Suprapubic skin (tissue), 4 donors: ENCODE results near the gene MDM1. TPM values are rescaled to one million over a fixed set of nuclear protein-coding genes. Genes with fewer than 3 reads are reported as not detected.

Experiments used
- DNase-seq, 2 donors: peaks; one replicate each; pipeline ENCODE4 v3.0.0-alpha.2; 2019; ENCODE audit warnings: low spot score in 2 of 2
- H3K27ac ChIP-seq: fragments of 200-600 bp; sonication (generic); one replicate; pipeline ENCODE4 v1.5.1; 2019
- H3K27me3 ChIP-seq: fragments of 200-600 bp; sonication (generic); one replicate; pipeline ENCODE4 v1.5.1; 2019
- H3K36me3 ChIP-seq: fragments of 200-600 bp; sonication (generic); one replicate; pipeline ENCODE4 v1.5.1; 2019
- H3K4me1 ChIP-seq: fragments of 200-600 bp; sonication (generic); one replicate; pipeline ENCODE4 v1.5.1; 2019
- H3K4me3 ChIP-seq: fragments of 200-600 bp; sonication (generic); one replicate; pipeline ENCODE4 v1.5.1; 2019; ENCODE audit warnings: mild to moderate bottlenecking
- H3K9me3 ChIP-seq: fragments of 200-600 bp; sonication (generic); one replicate; pipeline ENCODE4 v1.5.1; 2019
- EP300 ChIP-seq: sonication (generic); formaldehyde crosslinking; IDR thresholded peaks from one replicate; pipeline ENCODE4 v1.6.1; 2017; ENCODE audit warnings: antibody characterized with exemption
- POLR2A ChIP-seq, 2 donors: fragments of 450-650 bp; IDR thresholded peaks; one replicate each; pipeline ENCODE4 v1.6.1; 2017; ENCODE audit warnings: antibody characterized with exemption in 2 of 2, mild to moderate bottlenecking in 2 of 2, moderate library complexity in 2 of 2
- POLR2AphosphoS5 ChIP-seq, 3 donors: sonication (generic); formaldehyde crosslinking; IDR thresholded peaks; one replicate each; pipeline ENCODE4 v1.6.1; 2017; ENCODE audit warnings: antibody characterized with exemption in 3 of 3
- WGBS: methylation state at CpG from one replicate; pipeline ENCODE4 v1.1.5; 2018; 5-methylcytosine and 5-hydroxymethylcytosine counted together
- total RNA-seq, 4 donors: library from RNA; depleted of rRNA; stranded (reverse); fragments of >200 nt; gene quantifications; one replicate each; pipeline ENCODE4 v1.1.0, GENCODE V29; 2016
- TF ChIP-seq, protein P1 (sequence below), 2 donors: fragments of 200-600 bp in 1 of 2; fragments of 450-650 bp in 1 of 2; sonication (generic) in 1 of 2; IDR thresholded peaks; one replicate each; pipeline ENCODE4 v1.5.1; 2016 to 2019; ENCODE audit warnings: antibody characterized with exemption in 2 of 2, mild to moderate bottlenecking in 1 of 2, moderate library complexity in 1 of 2

Gene MDM1
- total RNA-seq, 4 donors from 2014 or later, result 4.1 to 10.2 (median 7.0) TPM

DNA sequence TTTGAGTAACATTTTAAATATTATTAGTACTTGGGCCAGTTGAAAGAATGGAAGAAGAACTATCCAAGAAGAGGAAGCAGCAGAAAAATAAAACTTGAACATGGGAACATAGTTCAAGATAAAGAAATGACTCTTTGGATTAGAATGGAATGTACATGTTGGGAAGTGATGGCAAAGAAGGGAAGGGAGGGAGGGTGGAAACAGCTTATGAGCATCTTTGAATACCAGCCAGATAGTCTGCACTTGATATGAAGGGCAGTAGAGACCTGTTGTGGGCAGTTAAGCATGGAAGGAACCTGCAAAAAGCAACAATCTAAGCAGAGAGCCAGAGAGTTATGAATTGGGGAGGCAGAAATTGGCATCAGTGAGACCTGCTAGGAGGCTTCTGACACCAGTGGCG is 68.8 kb downstream of the MDM1 start:
- Histone ChIP-seq H3K4me1 (no peaks in the 10 kb centered on the region), H3K36me3 (no peaks in the 10 kb centered on the region), H3K4me3 (no peak overlapping the region), H3K27me3 (peaks cover 4% of the 10 kb centered on the region), H3K9me3 (no peaks in the 10 kb centered on the region), H3K27ac (no peak overlapping the region)
- WGBS, result 93% methylated on average over 1 of the region's 1 CpG
- TF ChIP-seq POLR2A (IDR thresholded peaks at IDR 0.05) (no peak), POLR2AphosphoS5 (IDR thresholded peaks at IDR 0.05) (no peak), EP300 (no peak)
- TF ChIP-seq, protein P1, sequence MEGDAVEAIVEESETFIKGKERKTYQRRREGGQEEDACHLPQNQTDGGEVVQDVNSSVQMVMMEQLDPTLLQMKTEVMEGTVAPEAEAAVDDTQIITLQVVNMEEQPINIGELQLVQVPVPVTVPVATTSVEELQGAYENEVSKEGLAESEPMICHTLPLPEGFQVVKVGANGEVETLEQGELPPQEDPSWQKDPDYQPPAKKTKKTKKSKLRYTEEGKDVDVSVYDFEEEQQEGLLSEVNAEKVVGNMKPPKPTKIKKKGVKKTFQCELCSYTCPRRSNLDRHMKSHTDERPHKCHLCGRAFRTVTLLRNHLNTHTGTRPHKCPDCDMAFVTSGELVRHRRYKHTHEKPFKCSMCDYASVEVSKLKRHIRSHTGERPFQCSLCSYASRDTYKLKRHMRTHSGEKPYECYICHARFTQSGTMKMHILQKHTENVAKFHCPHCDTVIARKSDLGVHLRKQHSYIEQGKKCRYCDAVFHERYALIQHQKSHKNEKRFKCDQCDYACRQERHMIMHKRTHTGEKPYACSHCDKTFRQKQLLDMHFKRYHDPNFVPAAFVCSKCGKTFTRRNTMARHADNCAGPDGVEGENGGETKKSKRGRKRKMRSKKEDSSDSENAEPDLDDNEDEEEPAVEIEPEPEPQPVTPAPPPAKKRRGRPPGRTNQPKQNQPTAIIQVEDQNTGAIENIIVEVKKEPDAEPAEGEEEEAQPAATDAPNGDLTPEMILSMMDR (IDR thresholded peaks at IDR 0.05), result no peak
- DNase-seq, result no peak

- no peaks in the 10 kb centered on the region for H3K9me3 ChIP-seq
- H3K36me3 ChIP-seq, result no peaks in the 10 kb centered on the region
- H3K27me3 ChIP-seq, result peaks cover 4% of the 10 kb centered on the region
- H3K4me3 ChIP-seq, result no peak overlapping the region
- TF ChIP-seq POLR2A (IDR thresholded peaks at IDR 0.05), result no peak
- TF ChIP-seq EP300, result no peak
- TF ChIP-seq, protein P1 (IDR thresholded peaks at IDR 0.05), result no peak
- no peak for TF ChIP-seq POLR2AphosphoS5 (IDR thresholded peaks at IDR 0.05)
- DNase-seq, result no peak
- H3K27ac ChIP-seq, result no peak overlapping the region
- no peaks in the 10 kb centered on the region for H3K4me1 ChIP-seq
These were observed 70.3 kb downstream of the MDM1 start for GRCh38 chr12:68261896-68262295.

GRCh38 chr12:68260153-68260552 is 72.0 kb downstream of the MDM1 start:
- Histone ChIP-seq H3K27me3 (peaks cover 4% of the 10 kb centered on the region), H3K4me3 (no peak overlapping the region), H3K9me3 (no peaks in the 10 kb centered on the region), H3K27ac (no peak overlapping the region), H3K4me1 (no peaks in the 10 kb centered on the region), H3K36me3 (no peaks in the 10 kb centered on the region)
- TF ChIP-seq, protein P1 (IDR thresholded peaks at IDR 0.05), result no peak
- no peak for TF ChIP-seq POLR2AphosphoS5 (IDR thresholded peaks at IDR 0.05)
- no peak for TF ChIP-seq POLR2A (IDR thresholded peaks at IDR 0.05)
- TF ChIP-seq EP300, result no peak
- DNase-seq, result no peak
- 79% methylated on average over 3 of the region's 3 CpGs for WGBS

GRCh38 chr12:68259318-68259940 is 72.7 kb downstream of the MDM1 start:
- no peak for TF ChIP-seq POLR2AphosphoS5 (IDR thresholded peaks at IDR 0.05)
- Histone ChIP-seq H3K27me3 (peaks cover 4% of the 10 kb centered on the region), H3K4me3 (no peak overlapping the region), H3K36me3 (no peaks in the 10 kb centered on the region), H3K4me1 (no peaks in the 10 kb centered on the region), H3K27ac (no peak overlapping the region), H3K9me3 (no peaks in the 10 kb centered on the region)
- 73% methylated on average over 3 of the region's 3 CpGs for WGBS
- DNase-seq, result no peak

- DNase-seq, result no peak
- H3K27me3 ChIP-seq, result peaks cover 11% of the 10 kb centered on the region
- H3K4me3 ChIP-seq, result no peak within 1 kb of the TSS
- WGBS, result 88% methylated on average over 7 of the region's 7 CpGs
- H3K9me3 ChIP-seq, result no peaks in the 10 kb centered on the region
- no peaks in the 10 kb centered on the region for H3K36me3 ChIP-seq
- H3K27ac ChIP-seq, result no peak within 1 kb of the TSS
- TF ChIP-seq, protein P1 (IDR thresholded peaks at IDR 0.05), result no peak
- TF ChIP-seq POLR2AphosphoS5 (IDR thresholded peaks at IDR 0.05) (no peak), POLR2A (IDR thresholded peaks at IDR 0.05) (no peak), EP300 (no peak)
- no peaks in the 10 kb centered on the region for H3K4me1 ChIP-seq
These were observed 78.7 kb downstream of the MDM1 start, which contains the start of gene IL22 for GRCh38 chr12:68253504-68253903. TSS of gene IL22 (minus strand) at chr12:68253604. CDS start at chr12:68253448, 156 bp downstream.

DNA sequence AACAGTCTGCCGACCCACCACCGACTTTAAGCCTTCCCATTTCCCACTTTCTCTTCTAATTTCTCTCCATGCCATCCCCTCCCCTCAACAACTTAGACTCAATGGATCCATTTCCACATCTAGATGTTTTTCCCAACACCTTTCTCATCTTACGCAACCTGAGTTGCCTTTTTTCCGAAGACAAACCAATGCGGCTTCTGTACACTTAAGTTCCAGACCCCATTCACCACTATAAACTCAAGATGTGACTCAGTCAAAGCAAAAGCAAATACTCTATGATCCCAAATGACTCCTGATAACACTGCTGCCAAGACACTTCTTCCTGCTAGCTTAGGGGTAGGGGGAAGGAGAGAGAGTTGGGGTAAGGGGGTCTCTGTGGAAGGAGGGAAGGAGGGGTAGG is 80.1 kb downstream of the MDM1 start:
- Histone ChIP-seq H3K9me3 (no peaks in the 10 kb centered on the region), H3K27ac (no peak overlapping the region), H3K4me1 (no peaks in the 10 kb centered on the region), H3K36me3 (no peaks in the 10 kb centered on the region), H3K27me3 (peaks cover 11% of the 10 kb centered on the region), H3K4me3 (no peak overlapping the region)
- TF ChIP-seq, protein P1 (IDR thresholded peaks at IDR 0.05), result no peak
- TF ChIP-seq POLR2AphosphoS5 (IDR thresholded peaks at IDR 0.05), result no peak
- TF ChIP-seq POLR2A (IDR thresholded peaks at IDR 0.05), result no peak
- no peak for DNase-seq
- WGBS, result 93% methylated on average over 5 of the region's 5 CpGs
